PC-3 (cell line): ENCODE data around the gene ITIH3. TPM values are rescaled to one million over a fixed set of nuclear protein-coding genes. Genes with fewer than 3 reads are reported as not detected.

Experiments
- ATAC-seq: fragments of 200-7000 bp; cut with Tn5 transposase; 2 replicates; pipeline ENCODE4 v1.9.1; 2020; ENCODE audit warnings: mild to moderate bottlenecking, moderate library complexity
- BruUV-seq: library from RNA; stranded (reverse); fragments of 400-500 nt; replicated peaks from 2 replicates; lab custom pipeline; 2021; lab: Mats Ljungman, UMichigan
- CTCF ChIA-PET: fragments of 300-600 bp; sonication (Branson Sonifier 250); formaldehyde crosslinking; loops from one replicate; lab custom pipeline; 2022; ENCODE audit warnings: antibody characterized with exemption; lab: Charles Lee
- POLR2A ChIA-PET: fragments of 300-600 bp; sonication (Branson Sonifier 250); formaldehyde crosslinking; loops from one replicate; lab custom pipeline; 2022; ENCODE audit warnings: antibody characterized with exemption; ENCODE audit not compliant: unreplicated experiment; lab: Charles Lee
- DNase-seq: peaks from one replicate; pipeline ENCODE4 v3.0.0-alpha.2; 2015
- H2AFZ ChIP-seq: fragments of 300-600 bp; sonication (generic); 2 replicates; pipeline ENCODE4 v1.6.0; 2016; ENCODE audit warnings: antibody characterized with exemption, low read length
- H3F3A ChIP-seq: fragments of 300-600 bp; sonication (generic); one replicate; pipeline ENCODE4 v1.6.0; 2017; ENCODE audit warnings: antibody characterized with exemption, low read length, control low read depth, mild to moderate bottlenecking; ENCODE audit not compliant: unreplicated experiment
- H3K27ac ChIP-seq: fragments of 300-600 bp; sonication (generic); 2 replicates; pipeline ENCODE4 v1.5.1; 2016; ENCODE audit warnings: mild to moderate bottlenecking, low read length
- H3K27me3 ChIP-seq: fragments of 300-600 bp; sonication (generic); 2 replicates; pipeline ENCODE4 v1.6.1; 2016; ENCODE audit warnings: low read length, mixed read lengths
- H3K36me3 ChIP-seq: fragments of 300-600 bp; sonication (generic); 2 replicates; pipeline ENCODE4 v1.6.1; 2016; ENCODE audit warnings: low read depth, mixed run types, low read length, mixed read lengths
- H3K4me1 ChIP-seq: fragments of 300-600 bp; sonication (generic); 2 replicates; pipeline ENCODE4 v1.5.1; 2016; ENCODE audit warnings: low read length; ENCODE audit not compliant: insufficient read depth
- H3K4me2 ChIP-seq: fragments of 300-600 bp; sonication (generic); 2 replicates; pipeline ENCODE4 v1.6.0; 2016; ENCODE audit warnings: low read length
- H3K4me3 ChIP-seq: fragments of 300-600 bp; sonication (generic); 2 replicates; pipeline ENCODE4 v1.5.1; 2016; ENCODE audit warnings: mild to moderate bottlenecking, low read length, mixed read lengths
- H3K79me2 ChIP-seq: fragments of 300-600 bp; sonication (generic); 2 replicates; pipeline ENCODE4 v1.6.1; 2017; ENCODE audit warnings: low read length, mixed read lengths
- H3K9ac ChIP-seq: fragments of 300-600 bp; sonication (generic); 2 replicates; pipeline ENCODE4 v1.6.0; 2016; ENCODE audit warnings: mild to moderate bottlenecking, low read length
- H3K9me2 ChIP-seq: fragments of 300-600 bp; sonication (generic); replicated peaks from 2 replicates; pipeline ENCODE4 v1.6.1; 2016; ENCODE audit warnings: mixed run types, low read length, mixed read lengths
- H3K9me3 ChIP-seq: fragments of 300-600 bp; sonication (generic); 2 replicates; pipeline ENCODE4 v1.6.1; 2016; ENCODE audit warnings: low read length, mixed read lengths
- H4K20me1 ChIP-seq: fragments of 300-600 bp; sonication (generic); 2 replicates; pipeline ENCODE4 v1.6.1; 2016; ENCODE audit warnings: low read length, mixed read lengths
- EZH2 ChIP-seq: fragments of 300-600 bp; sonication (generic); IDR thresholded peaks from one replicate; pipeline ENCODE4 v1.6.1; 2017; ENCODE audit warnings: antibody characterized with exemption, mild to moderate bottlenecking, low read length; ENCODE audit not compliant: unreplicated experiment
- EZH2phosphoT487 ChIP-seq: fragments of 300-600 bp; sonication (generic); IDR thresholded peaks from 2 replicates; pipeline ENCODE4 v1.6.1; 2018; ENCODE audit warnings: mild to moderate bottlenecking, antibody characterized with exemption, low read length, borderline replicate concordance
- intact Hi-C: fragments of 100-400 bp; cut with micrococcal nuclease; formaldehyde crosslinking; loops from 2 replicates; pipeline ENCODE4 v1.9.0; 2023
- total RNA-seq: library from RNA; depleted of rRNA; stranded (reverse); fragments of >200 nt; gene quantifications from 2 replicates; pipeline ENCODE4 v1.2.3, GENCODE V29; 2014
- TF ChIP-seq, protein P1 (sequence below): fragments of 300-600 bp; sonication (generic); conservative IDR thresholded peaks from 2 replicates; pipeline ENCODE4 v1.5.1; 2017; ENCODE audit warnings: antibody characterized with exemption, low read depth, mild to moderate bottlenecking, low read length

ITIH3 gene
- total RNA-seq, 1 experiment from 2014 or later = not detected

DNA sequence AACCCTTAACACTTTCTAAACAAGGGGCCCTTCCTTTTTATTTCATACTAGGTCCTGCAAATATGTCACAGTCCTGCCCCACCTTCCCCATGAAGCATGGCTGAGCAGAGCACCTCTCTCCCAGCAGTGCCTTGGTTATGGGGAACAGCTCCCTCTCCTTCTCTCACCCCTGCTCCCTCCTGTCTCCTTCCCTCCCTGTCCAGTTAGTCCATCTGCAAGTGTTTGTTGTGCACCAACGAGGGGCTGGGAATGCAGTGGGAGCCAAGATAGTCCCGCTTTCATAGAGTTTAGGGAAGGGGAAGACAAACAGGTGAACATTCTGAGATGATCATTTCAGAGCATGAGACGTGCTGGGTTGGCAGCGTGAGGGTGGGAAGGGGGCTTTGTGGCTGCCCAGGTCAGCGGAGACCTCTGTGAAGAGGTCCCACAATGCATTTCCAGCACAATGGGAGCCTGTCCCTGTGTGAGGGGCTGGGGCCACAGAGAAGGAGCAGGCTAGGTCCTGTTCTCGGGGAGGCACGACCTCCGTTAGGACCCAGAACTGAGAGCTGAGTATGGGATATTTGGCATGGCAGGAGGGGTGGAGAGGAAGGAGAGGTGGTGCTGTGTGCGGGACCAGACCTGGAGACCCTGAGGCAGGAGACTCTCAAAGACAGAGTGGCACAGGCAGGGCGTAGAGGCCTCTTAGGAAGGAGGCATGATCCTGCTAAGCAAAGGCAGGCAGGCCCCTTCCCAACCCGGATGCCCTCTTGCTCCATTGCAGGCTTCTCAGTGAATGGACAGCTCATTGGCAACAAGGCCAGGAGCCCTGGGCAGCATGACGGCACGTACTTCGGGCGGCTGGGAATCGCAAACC lies 5.5 kb upstream of the ITIH3 start:
- no peaks in the 10 kb centered on the region for H3K9me3 ChIP-seq
- H3K79me2 ChIP-seq = no peaks in the 10 kb centered on the region
- no peak overlapping the region for H3K4me3 ChIP-seq
- no peak overlapping the region for H3K9ac ChIP-seq
- no peaks in the 10 kb centered on the region for H3K9me2 ChIP-seq
- H4K20me1 ChIP-seq = no peaks in the 10 kb centered on the region
- intact Hi-C loops = no loop called here
- POLR2A ChIA-PET = interaction anchor here (0.5 kb wide), 1 partner anchor 103 kb away, joined by 3 read pairs; no protein-coding TSS in a partner anchor
- no peaks in the 10 kb centered on the region for H3K36me3 ChIP-seq
- H3K27me3 ChIP-seq = no peaks in the 10 kb centered on the region
- H3K4me1 ChIP-seq = no peaks in the 10 kb centered on the region
- CTCF ChIA-PET = no interaction called here
- no TSS peak for BruUV-seq
- DNase-seq = no peak
- no peaks in the 10 kb centered on the region for H3F3A ChIP-seq
- H3K27ac ChIP-seq = no peak overlapping the region
- ATAC-seq = no peak
- H3K4me2 ChIP-seq = no peak overlapping the region
- TF ChIP-seq, protein P1, sequence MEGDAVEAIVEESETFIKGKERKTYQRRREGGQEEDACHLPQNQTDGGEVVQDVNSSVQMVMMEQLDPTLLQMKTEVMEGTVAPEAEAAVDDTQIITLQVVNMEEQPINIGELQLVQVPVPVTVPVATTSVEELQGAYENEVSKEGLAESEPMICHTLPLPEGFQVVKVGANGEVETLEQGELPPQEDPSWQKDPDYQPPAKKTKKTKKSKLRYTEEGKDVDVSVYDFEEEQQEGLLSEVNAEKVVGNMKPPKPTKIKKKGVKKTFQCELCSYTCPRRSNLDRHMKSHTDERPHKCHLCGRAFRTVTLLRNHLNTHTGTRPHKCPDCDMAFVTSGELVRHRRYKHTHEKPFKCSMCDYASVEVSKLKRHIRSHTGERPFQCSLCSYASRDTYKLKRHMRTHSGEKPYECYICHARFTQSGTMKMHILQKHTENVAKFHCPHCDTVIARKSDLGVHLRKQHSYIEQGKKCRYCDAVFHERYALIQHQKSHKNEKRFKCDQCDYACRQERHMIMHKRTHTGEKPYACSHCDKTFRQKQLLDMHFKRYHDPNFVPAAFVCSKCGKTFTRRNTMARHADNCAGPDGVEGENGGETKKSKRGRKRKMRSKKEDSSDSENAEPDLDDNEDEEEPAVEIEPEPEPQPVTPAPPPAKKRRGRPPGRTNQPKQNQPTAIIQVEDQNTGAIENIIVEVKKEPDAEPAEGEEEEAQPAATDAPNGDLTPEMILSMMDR = no peak
- TF ChIP-seq EZH2phosphoT487 (no peak), EZH2 (no peak)
- no peak overlapping the region for H2AFZ ChIP-seq

DNA sequence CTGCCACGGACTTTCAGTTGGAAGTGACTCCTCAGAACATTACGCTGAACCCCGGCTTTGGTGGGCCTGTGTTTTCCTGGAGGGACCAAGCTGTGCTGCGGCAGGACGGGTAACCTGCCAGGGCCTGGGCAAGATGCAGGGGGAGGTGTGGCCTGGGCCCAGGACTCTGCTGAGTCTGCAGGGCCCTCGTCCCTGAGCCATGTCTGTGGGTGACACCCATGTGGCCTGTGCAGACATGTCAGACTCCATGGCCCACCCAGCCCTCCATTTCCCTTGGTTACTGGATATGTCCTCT lies 4.9 kb upstream of the ITIH3 start:
- H3K27ac ChIP-seq = no peak overlapping the region
- no peak overlapping the region for H3K4me3 ChIP-seq
- H4K20me1 ChIP-seq = no peaks in the 10 kb centered on the region
- no peak overlapping the region for H2AFZ ChIP-seq
- no peaks in the 10 kb centered on the region for H3K79me2 ChIP-seq
- H3K4me1 ChIP-seq = no peaks in the 10 kb centered on the region
- H3K36me3 ChIP-seq = no peaks in the 10 kb centered on the region
- DNase-seq = no peak
- ChIA-PET CTCF (no interaction called here), POLR2A (interaction anchor here (0.5 kb wide), 1 partner anchor 103 kb away, joined by 3 read pairs; no protein-coding TSS in a partner anchor)
- no TSS peak for BruUV-seq
- TF ChIP-seq EZH2phosphoT487 = no peak
- no peak for TF ChIP-seq EZH2
- TF ChIP-seq, protein P1 = no peak
- H3K4me2 ChIP-seq = no peak overlapping the region
- H3K9me2 ChIP-seq = no peaks in the 10 kb centered on the region
- ATAC-seq = no peak
- intact Hi-C loops = no loop called here
- no peaks in the 10 kb centered on the region for H3K9me3 ChIP-seq
- H3K27me3 ChIP-seq = no peaks in the 10 kb centered on the region
- H3K9ac ChIP-seq = no peak overlapping the region
- no peaks in the 10 kb centered on the region for H3F3A ChIP-seq

DNA sequence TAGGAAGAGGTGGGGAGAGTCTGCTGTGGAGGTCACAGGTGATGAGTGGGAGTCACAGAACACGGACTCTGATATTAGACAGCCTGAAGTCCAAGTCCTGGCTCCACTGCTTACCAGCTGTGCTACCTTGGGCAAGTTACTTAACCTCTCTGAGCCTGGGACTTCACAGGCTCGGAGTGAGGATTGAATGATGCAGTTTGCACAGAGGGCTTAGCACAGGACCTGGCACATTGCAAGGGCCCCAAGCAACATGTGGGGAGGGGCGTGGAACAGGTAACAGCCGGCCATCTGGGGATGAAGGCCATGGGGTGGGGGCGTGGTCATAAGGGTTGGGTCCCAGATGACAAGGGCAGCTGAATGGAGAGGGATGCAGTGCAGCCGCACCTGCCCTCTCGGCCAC lies 4.3 kb upstream of the ITIH3 start:
- Histone ChIP-seq H3K9me3 (no peaks in the 10 kb centered on the region), H3K27me3 (no peaks in the 10 kb centered on the region), H3K27ac (no peak overlapping the region), H4K20me1 (no peaks in the 10 kb centered on the region), H3K79me2 (no peaks in the 10 kb centered on the region), H3K9ac (no peak overlapping the region), H3K4me3 (no peak overlapping the region), H3F3A (no peaks in the 10 kb centered on the region), H3K36me3 (no peaks in the 10 kb centered on the region), H3K4me2 (no peak overlapping the region), H3K9me2 (no peaks in the 10 kb centered on the region), H3K4me1 (no peaks in the 10 kb centered on the region), H2AFZ (no peak overlapping the region)
- no peak for TF ChIP-seq EZH2phosphoT487
- TF ChIP-seq EZH2 = no peak
- TF ChIP-seq, protein P1 = no peak
- no peak for ATAC-seq
- no peak for DNase-seq
- BruUV-seq = no TSS peak
- intact Hi-C loops = no loop called here
- CTCF ChIA-PET = no interaction called here
- POLR2A ChIA-PET = no interaction called here
